MCF 10A (cell line): ENCODE results near the gene SVBP. TPM values are rescaled to one million over a fixed set of nuclear protein-coding genes. Genes with fewer than 3 reads are reported as not detected.

Source experiments
- BruUV-seq: library from RNA; stranded (reverse); fragments of 400-500 nt; replicated peaks from 2 replicates; lab custom pipeline; 2021; lab: Mats Ljungman, UMichigan
- CTCF ChIA-PET: fragments of 300-600 bp; sonication (Branson Sonifier 250); formaldehyde crosslinking; extraction: SDS; loops from one replicate; lab custom pipeline; 2021; ENCODE audit warnings: antibody characterized with exemption, inconsistent platforms; lab: Yijun Ruan, JAX
- POLR2A ChIA-PET: fragments of 300-600, 350-650 bp; sonication (Branson Sonifier 250); formaldehyde crosslinking; extraction: SDS; loops from one replicate; lab custom pipeline; 2020; ENCODE audit warnings: antibody characterized with exemption, inconsistent platforms; lab: Yijun Ruan, JAX
- DNase-seq: peaks from one replicate; pipeline ENCODE4 v3.0.0-alpha.2; 2018; ENCODE audit not compliant: unreplicated experiment
- H3K27ac Mint-ChIP-seq: one replicate; pipeline ENCODE4 v1.8.0; 2022; ENCODE audit warnings: mild to moderate bottlenecking, low read depth, mixed read lengths; ENCODE audit not compliant: unreplicated experiment
- H3K27me3 Mint-ChIP-seq: one replicate; pipeline ENCODE4 v1.8.0; 2022; ENCODE audit warnings: mixed read lengths; ENCODE audit not compliant: insufficient read depth, unreplicated experiment
- H3K36me3 Mint-ChIP-seq: one replicate; pipeline ENCODE4 v1.8.0; 2022; ENCODE audit warnings: mild to moderate bottlenecking, moderate library complexity, mixed read lengths; ENCODE audit not compliant: insufficient read depth, unreplicated experiment
- H3K4me1 Mint-ChIP-seq: one replicate; pipeline ENCODE4 v1.8.0; 2022; ENCODE audit warnings: mixed read lengths; ENCODE audit not compliant: insufficient read depth, unreplicated experiment
- H3K4me3 Mint-ChIP-seq: one replicate; pipeline ENCODE4 v1.8.0; 2022; ENCODE audit warnings: mild to moderate bottlenecking, moderate library complexity, mixed read lengths; ENCODE audit not compliant: unreplicated experiment
- H3K9me3 Mint-ChIP-seq: one replicate; pipeline ENCODE4 v1.8.0; 2022; ENCODE audit warnings: mixed read lengths; ENCODE audit not compliant: unreplicated experiment
- intact Hi-C: fragments of 100-400 bp; cut with micrococcal nuclease; formaldehyde crosslinking; loops from 2 replicates; pipeline ENCODE4 v1.14.1; 2022
- total RNA-seq: library from RNA; stranded (reverse); gene quantifications from 2 replicates; pipeline ENCODE4 v1.2.3, GENCODE V29; 2022
- TF ChIP-seq, protein P1 (sequence below): fragments of 200-600 bp; IDR thresholded peaks from one replicate; pipeline ENCODE4 v1.8.0; 2022; ENCODE audit warnings: antibody characterized with exemption, mild to moderate bottlenecking; ENCODE audit not compliant: unreplicated experiment

Gene SVBP
- total RNA-seq, 1 experiment from 2014 or later: 15.7 TPM

DNA sequence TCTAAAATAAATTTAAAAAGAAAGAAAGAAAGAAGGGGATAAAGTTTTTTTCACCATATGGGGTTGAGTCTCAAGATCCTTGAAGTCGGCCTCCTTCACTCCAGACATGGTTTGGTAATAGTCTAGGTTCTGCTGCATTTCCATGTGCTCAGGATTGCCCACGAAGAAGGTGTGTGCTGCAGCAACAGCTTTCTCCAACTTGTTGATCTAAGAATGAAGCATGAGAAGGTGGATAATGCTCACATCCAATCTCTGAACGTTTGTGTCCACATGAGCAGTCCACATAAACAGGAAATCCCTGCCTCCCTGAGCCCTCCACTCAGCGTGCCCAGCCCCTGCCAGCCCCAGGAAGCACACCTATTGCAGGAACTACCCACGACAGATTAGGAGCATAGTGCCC, 54.9 kb downstream of the SVBP start:
- Mint-ChIP-seq H3K4me3 (no peak overlapping the region), H3K27ac (no peak overlapping the region), H3K9me3 (no peaks in the 10 kb centered on the region), H3K36me3 (peaks cover 45% of the 10 kb centered on the region), H3K27me3 (no peaks in the 10 kb centered on the region), H3K4me1 (peaks cover under 1% of the 10 kb centered on the region)
- ChIA-PET CTCF (interaction anchor here (0.6 to 0.8 kb wide), 2 partner anchors 181 to 198 kb away, joined by 3 to 4 read pairs; no protein-coding TSS in a partner anchor), POLR2A (interaction anchor here (1.0 kb wide), 1 partner anchor 188 kb away, joined by 4 read pairs; no protein-coding TSS in a partner anchor)
- intact Hi-C loops: no loop called here
- TF ChIP-seq, protein P1, sequence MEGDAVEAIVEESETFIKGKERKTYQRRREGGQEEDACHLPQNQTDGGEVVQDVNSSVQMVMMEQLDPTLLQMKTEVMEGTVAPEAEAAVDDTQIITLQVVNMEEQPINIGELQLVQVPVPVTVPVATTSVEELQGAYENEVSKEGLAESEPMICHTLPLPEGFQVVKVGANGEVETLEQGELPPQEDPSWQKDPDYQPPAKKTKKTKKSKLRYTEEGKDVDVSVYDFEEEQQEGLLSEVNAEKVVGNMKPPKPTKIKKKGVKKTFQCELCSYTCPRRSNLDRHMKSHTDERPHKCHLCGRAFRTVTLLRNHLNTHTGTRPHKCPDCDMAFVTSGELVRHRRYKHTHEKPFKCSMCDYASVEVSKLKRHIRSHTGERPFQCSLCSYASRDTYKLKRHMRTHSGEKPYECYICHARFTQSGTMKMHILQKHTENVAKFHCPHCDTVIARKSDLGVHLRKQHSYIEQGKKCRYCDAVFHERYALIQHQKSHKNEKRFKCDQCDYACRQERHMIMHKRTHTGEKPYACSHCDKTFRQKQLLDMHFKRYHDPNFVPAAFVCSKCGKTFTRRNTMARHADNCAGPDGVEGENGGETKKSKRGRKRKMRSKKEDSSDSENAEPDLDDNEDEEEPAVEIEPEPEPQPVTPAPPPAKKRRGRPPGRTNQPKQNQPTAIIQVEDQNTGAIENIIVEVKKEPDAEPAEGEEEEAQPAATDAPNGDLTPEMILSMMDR: no peak
- DNase-seq: no peak
- BruUV-seq: no TSS peak

- DNase-seq: no peak
- ChIA-PET CTCF (interaction anchor here (0.8 kb wide), 1 partner anchor 180 kb away, joined by 3 read pairs; no protein-coding TSS in a partner anchor), POLR2A (interaction anchor here (1.0 kb wide), 1 partner anchor 187 kb away, joined by 4 read pairs; no protein-coding TSS in a partner anchor)
- H3K27me3 Mint-ChIP-seq: no peaks in the 10 kb centered on the region
- no TSS peak for BruUV-seq
- intact Hi-C loops: no loop called here
- peaks cover 50% of the 10 kb centered on the region for H3K36me3 Mint-ChIP-seq
- no peak overlapping the region for H3K27ac Mint-ChIP-seq
- H3K9me3 Mint-ChIP-seq: no peaks in the 10 kb centered on the region
- no peak overlapping the region for H3K4me3 Mint-ChIP-seq
- TF ChIP-seq, protein P1: no peak
- peaks cover 5% of the 10 kb centered on the region for H3K4me1 Mint-ChIP-seq
Measured at GRCh38 chr1:42761567-42761966, 55.6 kb downstream of the SVBP start.

GRCh38 chr1:42759114-42759513, 58.1 kb downstream of the SVBP start:
- TF ChIP-seq, protein P1: no peak
- Mint-ChIP-seq H3K4me1 (peaks cover 5% of the 10 kb centered on the region), H3K9me3 (no peaks in the 10 kb centered on the region), H3K36me3 (peaks cover 68% of the 10 kb centered on the region), H3K27ac (no peak overlapping the region), H3K27me3 (no peaks in the 10 kb centered on the region), H3K4me3 (no peak overlapping the region)
- intact Hi-C loops: loop anchor here (10.0 kb wide), 1 partner anchor 414 kb away; no protein-coding TSS in a partner anchor
- ChIA-PET CTCF (interaction anchor here (0.7 to 4.2 kb wide), 5 partner anchors 10 to 181 kb away, joined by 3 to 16 read pairs (median 4); no protein-coding TSS in a partner anchor), POLR2A (interaction anchor here (0.6 to 3.0 kb wide), 3 partner anchors 7 to 67 kb away, joined by 3 to 12 read pairs (median 5); partner anchors contain the start of genes C1orf50 and P3H1)
- no TSS peak for BruUV-seq
- no peak for DNase-seq

DNA sequence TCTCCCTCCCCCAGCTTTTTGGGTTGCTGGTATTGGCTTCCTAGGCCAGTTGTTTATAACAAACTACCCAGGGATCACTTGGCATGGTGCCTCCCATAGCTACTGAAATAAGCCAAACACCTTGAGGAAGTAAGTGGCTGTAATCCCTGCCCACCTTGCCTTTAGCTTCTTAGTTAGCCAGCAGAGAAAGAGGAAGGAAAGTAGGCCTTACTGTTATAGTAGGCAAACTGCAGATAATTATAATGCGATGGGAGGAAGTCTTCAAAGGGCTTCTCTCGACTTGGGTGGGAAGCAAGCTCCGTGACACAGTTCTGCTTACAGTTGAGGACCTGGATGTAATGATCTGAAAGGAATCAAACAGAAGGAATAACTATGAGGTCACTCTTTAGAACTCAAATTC, 58.6 kb downstream of the SVBP start:
- POLR2A ChIA-PET: interaction anchor here (0.6 to 3.0 kb wide), 3 partner anchors 8 to 66 kb away, joined by 3 to 12 read pairs (median 5); partner anchors contain the start of genes C1orf50 and P3H1
- CTCF ChIA-PET: interaction anchor here (0.6 to 4.2 kb wide), 9 partner anchors 8 to 181 kb away, joined by 3 to 16 read pairs (median 5); partner anchors contain the start of genes C1orf50 and P3H1
- peaks cover 73% of the 10 kb centered on the region for H3K36me3 Mint-ChIP-seq
- no peak overlapping the region for H3K4me3 Mint-ChIP-seq
- intact Hi-C loops: loop anchor here (10.0 kb wide), 1 partner anchor 414 kb away; no protein-coding TSS in a partner anchor
- peaks cover 7% of the 10 kb centered on the region for H3K4me1 Mint-ChIP-seq
- TF ChIP-seq, protein P1: no peak
- no peak for DNase-seq
- H3K9me3 Mint-ChIP-seq: no peaks in the 10 kb centered on the region
- BruUV-seq: no TSS peak
- no peaks in the 10 kb centered on the region for H3K27me3 Mint-ChIP-seq
- H3K27ac Mint-ChIP-seq: no peak overlapping the region
